PC-9 (cell line): ENCODE results near the gene EPB41L4A. TPM values are rescaled to one million over a fixed set of nuclear protein-coding genes. Genes with fewer than 3 reads are reported as not detected.

ENCODE experiments used
- BruUV-seq: library from RNA; stranded (reverse); fragments of 400-500 nt; replicated peaks from 2 replicates; lab custom pipeline; 2021; lab: Mats Ljungman, UMichigan
- CTCF ChIA-PET: fragments of 300-600 bp; sonication (Branson Sonifier 250); formaldehyde crosslinking; loops from one replicate; lab custom pipeline; 2022; ENCODE audit warnings: antibody characterized with exemption; lab: Charles Lee
- POLR2A ChIA-PET: fragments of 300-600 bp; sonication (Branson Sonifier 250); formaldehyde crosslinking; loops from one replicate; lab custom pipeline; 2022; ENCODE audit warnings: antibody characterized with exemption; ENCODE audit not compliant: unreplicated experiment; lab: Charles Lee
- DNase-seq, 2 experiments: peaks; one replicate each; pipeline versions ENCODE4 v3.0.0 to v3.0.0-alpha.2; 2015 to 2022; ENCODE audit warnings: mixed read lengths in 1 of 2
- H2AFZ ChIP-seq: fragments of 200-600 bp; sonication (generic); 2 replicates; pipeline ENCODE4 v1.8.1; 2017; ENCODE audit warnings: antibody characterized with exemption
- H3F3A ChIP-seq: fragments of 200-600 bp; sonication (generic); 2 replicates; pipeline ENCODE4 v1.8.1; 2017; ENCODE audit warnings: antibody characterized with exemption, mild to moderate bottlenecking, low read depth; ENCODE audit not compliant: insufficient read depth
- H3K27ac ChIP-seq: fragments of 200-600 bp; sonication (generic); 2 replicates; pipeline ENCODE4 v1.6.1; 2016; ENCODE audit warnings: mixed run types
- H3K27me3 ChIP-seq: fragments of 200-600 bp; sonication (generic); 2 replicates; pipeline ENCODE4 v1.6.1; 2016; ENCODE audit warnings: low read depth, mixed run types; ENCODE audit not compliant: insufficient read depth
- H3K36me3 ChIP-seq: fragments of 200-600 bp; sonication (generic); 2 replicates; pipeline ENCODE4 v1.6.1; 2016; ENCODE audit warnings: low read depth, mixed run types
- H3K4me1 ChIP-seq: fragments of 200-600 bp; sonication (generic); replicated peaks from 2 replicates; pipeline ENCODE4 v1.6.1; 2016; ENCODE audit warnings: mixed run types; ENCODE audit not compliant: insufficient read depth
- H3K4me2 ChIP-seq: fragments of 200-600 bp; sonication (generic); 2 replicates; pipeline ENCODE4 v1.6.1; 2017; ENCODE audit warnings: mixed run types
- H3K4me3 ChIP-seq: fragments of 200-600 bp; sonication (generic); 2 replicates; pipeline ENCODE4 v1.6.1; 2016; ENCODE audit warnings: mixed run types
- H3K79me2 ChIP-seq: fragments of 200-600 bp; sonication (generic); 2 replicates; pipeline ENCODE4 v1.6.1; 2017; ENCODE audit warnings: low read depth, mixed run types
- H3K9me2 ChIP-seq: fragments of 200-600 bp; sonication (generic); 2 replicates; pipeline ENCODE4 v1.8.1; 2017; ENCODE audit warnings: mild to moderate bottlenecking; ENCODE audit not compliant: insufficient read depth
- H3K9me3 ChIP-seq: fragments of 200-600 bp; sonication (generic); 2 replicates; pipeline ENCODE4 v1.8.1; 2016; ENCODE audit warnings: low read depth; ENCODE audit not compliant: insufficient read depth
- H4K20me1 ChIP-seq: fragments of 200-600 bp; sonication (generic); 2 replicates; pipeline ENCODE4 v1.8.1; 2017; ENCODE audit not compliant: insufficient read depth
- CTCF ChIP-seq: fragments of 200-600 bp; sonication (generic); conservative IDR thresholded peaks from 2 replicates; pipeline ENCODE4 v1.6.1; 2017; ENCODE audit warnings: mixed run types, antibody characterized with exemption, mild to moderate bottlenecking, moderate library complexity
- EZH2 ChIP-seq: fragments of 200-600 bp; sonication (generic); IDR thresholded peaks from 2 replicates; pipeline ENCODE4 v1.8.0; 2017; ENCODE audit warnings: antibody characterized with exemption, low read depth
- intact Hi-C: fragments of 100-400 bp; cut with micrococcal nuclease; formaldehyde crosslinking; loops from one replicate; pipeline ENCODE4 v1.10.0; 2022; ENCODE audit not compliant: unreplicated experiment
- total RNA-seq: library from RNA; stranded (reverse); gene quantifications from 2 replicates; pipeline ENCODE4 v1.2.3, GENCODE V29; 2021

The EPB41L4A gene
- total RNA-seq, 1 experiment from 2014 or later = 9.4 TPM

DNA sequence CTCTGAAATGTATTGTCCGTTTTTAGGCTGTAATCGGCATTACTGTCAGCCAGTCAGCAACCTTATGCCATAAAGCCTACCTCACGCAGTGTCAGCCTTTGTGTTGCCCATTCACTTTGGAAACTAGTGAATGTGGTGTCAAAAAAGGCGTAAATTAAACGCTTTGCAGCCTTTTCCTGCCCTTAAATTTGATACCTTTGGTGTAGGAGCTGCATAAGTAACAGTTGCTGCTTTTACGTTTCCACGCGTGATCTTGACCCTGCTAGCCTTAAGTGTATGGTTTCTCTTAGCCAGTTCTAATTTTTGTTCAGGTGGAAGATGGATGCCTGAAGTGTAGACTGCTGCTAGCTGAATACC is 257.7 kb downstream of the EPB41L4A start:
- H3K36me3 ChIP-seq = peaks cover 29% of the 10 kb centered on the region
- no peaks in the 10 kb centered on the region for H3K9me2 ChIP-seq
- peak overlapping the region; percentile 85 for H3K4me3 ChIP-seq
- CTCF ChIA-PET = no interaction called here
- intact Hi-C loops = loop anchor here (5.0 kb wide), 1 partner anchor 761 kb away; the partner anchor contains the start of gene REEP5
- TF ChIP-seq EZH2 = no peak
- no peak for TF ChIP-seq CTCF
- peak overlapping the region; percentile 73 for H3K27ac ChIP-seq
- no peaks in the 10 kb centered on the region for H3K9me3 ChIP-seq
- H2AFZ ChIP-seq = peak overlapping the region; percentile 82
- no peaks in the 10 kb centered on the region for H3K27me3 ChIP-seq
- H3K79me2 ChIP-seq = peaks cover 28% of the 10 kb centered on the region
- H3K4me2 ChIP-seq = peak overlapping the region; percentile 90
- DNase-seq = no peak
- H3F3A ChIP-seq = peaks cover 45% of the 10 kb centered on the region
- POLR2A ChIA-PET = no interaction called here
- peaks cover 16% of the 10 kb centered on the region for H3K4me1 ChIP-seq
- BruUV-seq = no TSS peak
- peaks cover 14% of the 10 kb centered on the region for H4K20me1 ChIP-seq

DNA sequence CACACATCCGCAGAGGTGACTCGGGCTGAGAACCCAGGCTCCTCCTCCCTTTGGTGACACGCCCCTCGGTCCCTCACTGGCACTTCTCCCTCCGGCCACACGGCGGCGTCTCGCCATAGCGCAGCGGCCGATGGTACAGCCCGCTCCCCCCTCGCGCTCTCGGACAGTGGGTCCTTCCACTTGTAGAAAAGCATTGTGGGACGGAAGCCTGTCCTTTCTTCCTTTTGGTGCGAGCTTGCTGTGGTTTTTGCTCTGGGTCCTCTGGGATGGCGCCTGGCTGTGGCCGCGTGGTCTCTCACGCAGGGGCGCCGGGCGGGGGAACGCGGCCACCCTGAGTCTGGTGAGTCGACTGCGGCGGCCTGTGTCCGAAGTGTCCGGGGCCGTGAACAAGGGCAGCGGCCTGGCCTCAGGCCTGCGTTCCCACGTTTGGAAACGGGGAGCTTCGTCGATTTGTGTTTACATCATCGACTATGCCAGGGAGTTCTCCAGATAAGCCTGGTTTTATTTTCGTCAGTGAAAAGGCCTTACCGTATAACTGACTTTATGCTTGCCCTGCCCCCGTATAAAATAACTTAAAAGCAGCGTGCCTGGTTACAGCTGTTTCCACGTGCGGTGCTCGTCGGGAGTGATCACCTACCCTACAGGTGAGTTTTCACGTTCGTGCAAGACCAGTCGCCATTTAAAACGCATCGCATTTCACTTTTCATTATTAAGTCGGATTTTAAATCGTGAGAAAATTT is 258.3 kb downstream of the EPB41L4A start:
- Histone ChIP-seq H3K4me2 (peak overlapping the region; percentile 90), H3F3A (peaks cover 41% of the 10 kb centered on the region), H3K9me2 (no peaks in the 10 kb centered on the region), H3K27me3 (no peaks in the 10 kb centered on the region), H3K79me2 (peaks cover 28% of the 10 kb centered on the region), H3K4me1 (peaks cover 16% of the 10 kb centered on the region), H2AFZ (peak overlapping the region; percentile 82), H3K4me3 (peak overlapping the region; percentile 85), H3K27ac (peak overlapping the region; percentile 73), H3K36me3 (peaks cover 29% of the 10 kb centered on the region), H3K9me3 (no peaks in the 10 kb centered on the region), H4K20me1 (peaks cover 14% of the 10 kb centered on the region)
- BruUV-seq = TSS peak; percentile 66
- DNase-seq = peak; percentile 71 to 89
- intact Hi-C loops = loop anchor here (1.0 to 5.0 kb wide), 3 partner anchors 259 to 761 kb away; partner anchors contain the start of gene REEP5
- ChIA-PET POLR2A (interaction anchor here (0.6 kb wide), 2 partner anchors 547 to 950 kb away, joined by 4 to 8 read pairs; no protein-coding TSS in a partner anchor), CTCF (interaction anchor here (1.3 kb wide), 1 partner anchor 259 kb away, joined by 4 read pairs; no protein-coding TSS in a partner anchor)
- TF ChIP-seq EZH2 = no peak
- TF ChIP-seq CTCF = peak; percentile 94

GRCh38 chr5:112159435-112159834 is 259.6 kb downstream of the EPB41L4A start:
- H4K20me1 ChIP-seq = peaks cover 14% of the 10 kb centered on the region
- H3K4me2 ChIP-seq = no peak overlapping the region
- peaks cover 28% of the 10 kb centered on the region for H3K79me2 ChIP-seq
- H3F3A ChIP-seq = peaks cover 27% of the 10 kb centered on the region; the same call in 1 of the 2 replicates
- POLR2A ChIA-PET = no interaction called here
- CTCF ChIA-PET = interaction anchor here (1.3 kb wide), 1 partner anchor 261 kb away, joined by 4 read pairs; no protein-coding TSS in a partner anchor
- TF ChIP-seq CTCF (no peak), EZH2 (no peak)
- DNase-seq = no peak
- H3K9me2 ChIP-seq = no peaks in the 10 kb centered on the region; the same call in 1 of the 2 replicates
- peaks cover 26% of the 10 kb centered on the region for H3K36me3 ChIP-seq
- no peak overlapping the region for H3K27ac ChIP-seq
- H3K27me3 ChIP-seq = no peaks in the 10 kb centered on the region
- BruUV-seq = no TSS peak
- intact Hi-C loops = no loop called here
- H2AFZ ChIP-seq = no peak overlapping the region
- H3K4me3 ChIP-seq = no peak overlapping the region
- H3K4me1 ChIP-seq = peaks cover 13% of the 10 kb centered on the region
- no peaks in the 10 kb centered on the region for H3K9me3 ChIP-seq
